HCT116 (cell line): ENCODE results near the gene RPL18. TPM values are rescaled to one million over a fixed set of nuclear protein-coding genes. Genes with fewer than 3 reads are reported as not detected.

Experiments
- ATAC-seq: fragments of 200-7000 bp; cut with Tn5 transposase; 2 replicates; pipeline ENCODE4 v1.9.1; 2020; ENCODE audit warnings: mild to moderate bottlenecking, moderate library complexity
- Bru-seq: library from RNA; stranded (reverse); fragments of 400-500 nt; gene quantifications from one replicate; lab custom pipeline; 2021; lab: Mats Ljungman, UMichigan
- BruChase-seq, 2 experiments: library from RNA; stranded (reverse); fragments of 400-500 nt; gene quantifications; one replicate each; lab custom pipeline; 2021; lab: Mats Ljungman, UMichigan
- BruUV-seq: library from RNA; stranded (reverse); fragments of 400-500 nt; replicated peaks from 2 replicates; lab custom pipeline; 2021; lab: Mats Ljungman, UMichigan
- CTCF ChIA-PET: fragments of 300-600 bp; sonication (Branson Sonifier 250); formaldehyde crosslinking; loops from one replicate; lab custom pipeline; 2021; ENCODE audit warnings: antibody characterized with exemption; lab: Charles Lee
- POLR2A ChIA-PET: fragments of 300-600, 350-600 bp; sonication (Branson Sonifier 250); formaldehyde crosslinking; loops from one replicate; lab custom pipeline; 2021; ENCODE audit warnings: antibody characterized with exemption; lab: Charles Lee
- RAD21 ChIA-PET, 2 experiments: fragments of 300-600 bp; sonication (Branson Sonifier 250); formaldehyde crosslinking; loops; one replicate each; lab custom pipeline; 2023; ENCODE audit warnings: low total read pairs in 2 of 2; ENCODE audit not compliant: uncharacterized antibody in 2 of 2, unreplicated experiment in 2 of 2, low non-redundant PET in 1 of 2; lab: Charles Lee
- DNase-seq: peaks from one replicate; pipeline ENCODE4 v3.0.0-alpha.2; 2010; ENCODE audit warnings: low read depth, low spot score
- H2AFZ ChIP-seq: fragments of 200-600 bp; shearing (Covaris generic), sonication (generic); 2 replicates; pipeline ENCODE4 v1.6.1; 2017; ENCODE audit warnings: low read depth, mixed run types, mixed read lengths, antibody characterized with exemption, low read length; ENCODE audit not compliant: poor library complexity, severe bottlenecking
- H3K27ac ChIP-seq: 2 replicates; pipeline ENCODE4 v1.5.1; 2012; ENCODE audit warnings: low read depth, low read length
- H3K27me3 ChIP-seq: fragments of 200-600 bp; sonication (generic); 2 replicates; pipeline ENCODE4 v1.6.1; 2016; ENCODE audit warnings: mixed run types, low read length, mixed read lengths; ENCODE audit not compliant: insufficient read depth
- H3K36me3 ChIP-seq, 2 experiments: fragments of 200-500 bp in 1 of 2; fragments of 200-600 bp in 1 of 2; sonication (Bioruptor generic) in 1 of 2; sonication (generic) in 1 of 2; 2 replicates each; pipeline versions ENCODE4 v1.5.1 to v1.6.1; 2014 to 2016; ENCODE audit warnings: low read length in 2 of 2, inconsistent platforms in 1 of 2, mixed read lengths in 1 of 2, mixed run types in 1 of 2; ENCODE audit not compliant: insufficient read depth in 2 of 2, control insufficient read depth in 1 of 2
- H3K4me1 ChIP-seq, 2 experiments: fragments of 200-600 bp in 1 of 2; sonication (generic) in 1 of 2; 2 replicates each; pipeline versions ENCODE4 v1.5.1 to v1.6.1; 2012 to 2017; ENCODE audit warnings: low read length in 2 of 2, inconsistent platforms in 1 of 2, mild to moderate bottlenecking in 1 of 2, mixed read lengths in 1 of 2, mixed run types in 1 of 2, moderate library complexity in 1 of 2; ENCODE audit not compliant: insufficient read depth in 2 of 2, control insufficient read depth in 1 of 2
- H3K4me2 ChIP-seq: fragments of 200-600 bp; sonication (generic); 2 replicates; pipeline ENCODE4 v1.6.1; 2017; ENCODE audit warnings: mixed run types, low read length, mixed read lengths
- H3K4me3 ChIP-seq, 2 experiments: fragments of 200-600 bp in 1 of 2; sonication (generic) in 1 of 2; replicated peaks in 1 of 2; 2 replicates each; pipeline ENCODE4 v1.5.1; 2011 to 2016; ENCODE audit warnings: low read length in 2 of 2, control low read depth in 1 of 2, low read depth in 1 of 2, mild to moderate bottlenecking in 1 of 2, mixed read lengths in 1 of 2, mixed run types in 1 of 2
- H3K79me2 ChIP-seq: fragments of 200-600 bp; sonication (generic); 2 replicates; pipeline ENCODE4 v1.6.1; 2017; ENCODE audit warnings: mild to moderate bottlenecking, mixed run types, low read length, moderate library complexity, mixed read lengths; ENCODE audit not compliant: insufficient read depth
- H3K9ac ChIP-seq: fragments of 200-600 bp; sonication (generic); 2 replicates; pipeline ENCODE4 v1.6.1; 2016; ENCODE audit warnings: low read length, mixed read lengths
- H3K9me2 ChIP-seq: fragments of 200-600 bp; sonication (generic), shearing (Covaris generic); 2 replicates; pipeline ENCODE4 v1.6.1; 2017; ENCODE audit warnings: mixed run types, mild to moderate bottlenecking, moderate library complexity; ENCODE audit not compliant: insufficient read depth
- H3K9me3 ChIP-seq, 2 experiments: fragments of 200-500 bp in 1 of 2; fragments of 200-600 bp in 1 of 2; sonication (Bioruptor generic) in 1 of 2; sonication (generic) in 1 of 2; 2 replicates each; pipeline ENCODE4 v1.6.1; 2014 to 2017; ENCODE audit warnings: low read length in 2 of 2, mixed read lengths in 2 of 2, inconsistent platforms in 1 of 2, low read depth in 1 of 2, mild to moderate bottlenecking in 1 of 2, mixed run types in 1 of 2, moderate library complexity in 1 of 2; ENCODE audit not compliant: control insufficient read depth in 1 of 2, insufficient read depth in 1 of 2
- H4K20me1 ChIP-seq: fragments of 200-600 bp; sonication (generic), shearing (Covaris generic); 2 replicates; pipeline ENCODE4 v1.6.1; 2017; ENCODE audit warnings: mixed run types, mild to moderate bottlenecking, moderate library complexity; ENCODE audit not compliant: insufficient read depth
- CBX3 ChIP-seq: IDR thresholded peaks from 2 replicates; pipeline ENCODE4 v1.6.1; 2012; ENCODE audit warnings: low read depth
- CEBPB ChIP-seq: IDR thresholded peaks from 2 replicates; pipeline ENCODE4 v1.6.1; 2012; ENCODE audit warnings: low read depth
- EGR1 ChIP-seq: IDR thresholded peaks from 2 replicates; pipeline ENCODE4 v1.6.1; 2012; ENCODE audit warnings: low read depth
- ELF1 ChIP-seq: IDR thresholded peaks from 2 replicates; pipeline ENCODE4 v1.6.1; 2012; ENCODE audit warnings: low read depth, borderline replicate concordance
- EZH2 ChIP-seq: fragments of 200-600 bp; sonication (generic); IDR thresholded peaks from 2 replicates; pipeline ENCODE4 v1.6.1; 2017; ENCODE audit warnings: antibody characterized with exemption, mixed run types
- EZH2phosphoT487 ChIP-seq: fragments of 200-600 bp; IDR thresholded peaks from 2 replicates; pipeline ENCODE4 v1.6.1; 2018; ENCODE audit warnings: antibody characterized with exemption, borderline replicate concordance
- FOSL1 ChIP-seq: IDR thresholded peaks from 2 replicates; pipeline ENCODE4 v1.6.1; 2012; ENCODE audit warnings: low read depth
- JUND ChIP-seq: IDR thresholded peaks from 2 replicates; pipeline ENCODE4 v1.6.1; 2012
- POLR2A ChIP-seq: IDR thresholded peaks from 2 replicates; pipeline ENCODE4 v1.7.0; 2011; ENCODE audit warnings: borderline replicate concordance; ENCODE audit not compliant: insufficient read depth, insufficient read length; ENCODE audit errors: extremely low read depth
- RAD21 ChIP-seq: IDR thresholded peaks from 2 replicates; pipeline ENCODE4 v1.6.1; 2012; ENCODE audit warnings: low read depth, mild to moderate bottlenecking
- SIN3A ChIP-seq: IDR thresholded peaks from 2 replicates; pipeline ENCODE4 v1.6.1; 2012; ENCODE audit warnings: low read depth
- SP1 ChIP-seq: IDR thresholded peaks from 2 replicates; pipeline ENCODE4 v1.6.1; 2012; ENCODE audit warnings: low read depth
- SRF ChIP-seq: IDR thresholded peaks from 2 replicates; pipeline ENCODE4 v1.6.1; 2012; ENCODE audit warnings: low read depth
- TCF7L2 ChIP-seq: IDR thresholded peaks from 2 replicates; pipeline ENCODE4 v1.7.0; 2011; ENCODE audit warnings: borderline replicate concordance, inconsistent platforms; ENCODE audit not compliant: insufficient read depth, insufficient read length; ENCODE audit errors: extremely low read depth
- YY1 ChIP-seq: IDR thresholded peaks from 2 replicates; pipeline ENCODE4 v1.6.1; 2011; ENCODE audit warnings: low read length, low read depth, moderate library complexity, mild to moderate bottlenecking; ENCODE audit not compliant: insufficient replicate concordance; ENCODE audit errors: extremely low read depth
- ZNF274 ChIP-seq: fragments of 200-500 bp; sonication (Bioruptor generic); IDR thresholded peaks from 2 replicates; pipeline ENCODE4 v1.6.1; 2014; ENCODE audit warnings: mild to moderate bottlenecking, low read depth, low read length, inconsistent platforms
- intact Hi-C: fragments of 100-400 bp; cut with micrococcal nuclease; formaldehyde crosslinking; loops from 2 replicates; pipeline ENCODE4 v1.10.0; 2022
- long read RNA-seq: library from polyadenylated mRNA; unstranded; transcript quantifications from one replicate; pipeline ENCODE4 v2.0.0, GENCODE V29; 2021; ENCODE audit not compliant: unreplicated experiment
- polyA plus RNA-seq: library from polyadenylated mRNA; unstranded; fragments of >200 nt; gene quantifications from 2 replicates; pipeline ENCODE4 v1.2.1, GENCODE V29; 2012; ENCODE audit warnings: missing spikeins
- total RNA-seq: library from RNA; stranded (reverse); gene quantifications from one replicate; pipeline ENCODE4 v1.2.1, GENCODE V29; 2021; ENCODE audit not compliant: unreplicated experiment
- TF ChIP-seq, protein P1 (sequence below): IDR thresholded peaks from 2 replicates; pipeline ENCODE4 v1.6.1; 2012
- TF ChIP-seq, protein P2 (sequence below): IDR thresholded peaks from 2 replicates; pipeline ENCODE4 v1.6.1; 2012
- TF ChIP-seq, protein P3 (sequence below), 3 experiments: fragments of 200-600 bp in 1 of 3; sonication (generic) in 1 of 3; IDR thresholded peaks in 2 of 3; conservative IDR thresholded peaks in 1 of 3; 2 replicates each; pipeline ENCODE4 v1.5.1; 2012 to 2017; ENCODE audit warnings: low read depth in 2 of 3, low read length in 2 of 3, antibody characterized with exemption in 1 of 3, borderline replicate concordance in 1 of 3, control low read depth in 1 of 3, mild to moderate bottlenecking in 1 of 3, mixed read lengths in 1 of 3, mixed run types in 1 of 3, moderate library complexity in 1 of 3; ENCODE audit not compliant: insufficient read depth in 1 of 3

RPL18 gene
- total RNA-seq (2,006 TPM), Bru-seq, nascent RNA (percentile 99 among the genes with signal in this experiment), BruChase-seq, experiment 1, labeled RNA remaining after a 6-hour chase (percentile 99 among the genes with signal in this experiment), BruChase-seq, experiment 2, labeled RNA remaining after a 2-hour chase (percentile 98 among the genes with signal in this experiment)
- 3,599 and 4,255 TPM in 2 replicates for polyA plus RNA-seq
- long read RNA-seq, transcript RPL18-201 (6 exons, 612 nt): minor isoform, 25 of 419 reads
- long read RNA-seq, transcript RPL18-207 (2 exons, 666 nt): minor isoform, 13 of 419 reads
- long read RNA-seq, transcript RPL18-208 (7 exons, 1,004 nt): major isoform, 245 of 419 reads
- long read RNA-seq, partial matches to known transcripts: 129 of 419 reads
- long read RNA-seq, other reads (novel, unspliced or antisense): 3 of 419 reads

DNA sequence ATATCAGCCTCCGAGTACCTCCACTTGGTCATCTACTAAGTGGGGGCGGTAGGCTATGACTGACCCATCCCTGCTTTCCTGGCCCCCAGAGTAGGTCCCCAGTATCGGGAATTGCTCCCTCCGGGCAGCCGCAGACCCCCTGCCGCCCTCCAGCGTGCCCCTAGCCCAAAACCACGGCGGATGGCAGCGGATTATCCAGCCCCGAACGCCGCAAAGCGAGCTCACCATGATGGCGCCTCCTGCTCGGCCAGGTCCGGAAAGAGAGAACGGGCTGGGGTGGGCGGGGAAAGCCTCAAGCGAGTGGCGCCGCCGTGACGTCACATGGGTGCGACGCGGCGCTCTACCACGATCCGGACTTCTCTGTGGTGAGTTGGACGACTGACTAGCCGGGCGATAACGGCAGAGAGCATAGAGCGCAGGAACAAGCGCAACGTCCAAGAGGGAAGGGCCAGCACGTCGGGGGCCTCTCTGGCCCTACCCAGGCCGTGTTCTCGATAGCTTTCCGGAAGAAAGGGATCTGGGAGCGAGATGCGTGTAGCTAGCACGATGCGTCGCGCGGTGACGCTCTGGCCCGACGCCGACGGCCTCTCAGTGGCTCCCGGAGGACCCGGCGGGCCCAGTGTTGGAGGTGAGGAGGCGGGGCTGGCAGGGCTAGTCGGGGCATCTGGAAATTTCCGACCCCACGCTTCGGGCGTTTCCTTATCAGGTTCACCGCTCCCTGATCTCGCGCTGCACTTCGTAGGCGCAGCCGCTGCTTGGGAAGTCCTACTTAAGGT is at the start of gene RPL18, which contains the start of gene SPHK2:
Gene RPL18, minus strand, starts transcription at position 263 of the 776 bp plus-strand sequence. Its CDS starts 35 bp downstream, at position 228.
Gene SPHK2, plus strand, starts transcription at position 591 of the 776 bp plus-strand sequence. CDS start 1,009 bp downstream, outside the sequence.
- H3K4me1 ChIP-seq: peaks cover 38 to 56% of the 10 kb centered on the region in 2 experiments
- H3K4me2 ChIP-seq: peak within 1 kb of the TSS; percentile 87
- H3K27ac ChIP-seq: peak within 1 kb of the TSS; percentile 86
- ATAC-seq (peak; percentile 78), DNase-seq (peak; percentile 99)
- peak within 1 kb of the TSS; percentile 99 for H3K9ac ChIP-seq
- BruUV-seq: no TSS peak
- no peaks in the 10 kb centered on the region for H3K9me3 ChIP-seq
- CTCF ChIA-PET: interaction anchor here (0.6 to 1.3 kb wide), 10 partner anchors 9 to 1429 kb away, joined by 3 to 9 read pairs (median 4); partner anchors contain the start of gene CA11
- peak within 1 kb of the TSS; percentile 56 to 93 for H3K4me3 ChIP-seq
- intact Hi-C loops: no loop called here
- H3K79me2 ChIP-seq: peaks cover 55% of the 10 kb centered on the region
- no peak within 1 kb of the TSS for H2AFZ ChIP-seq
- H3K9me2 ChIP-seq: no peaks in the 10 kb centered on the region
- peaks cover 34% of the 10 kb centered on the region; the same call in 1 of the 2 replicates for H4K20me1 ChIP-seq
- POLR2A ChIA-PET: interaction anchor here (0.6 to 2.4 kb wide), 34 partner anchors 9 to 374 kb away, joined by 3 to 31 read pairs (median 5); partner anchors contain the start of genes CA11, DBP, GYS1 and KDELR1
- RAD21 ChIA-PET: interaction anchor here in 1 of 2 experiments (0.7 to 1.0 kb wide), 3 partner anchors 11 to 117 kb away, joined by 3 read pairs; no protein-coding TSS in a partner anchor
- peaks cover 20 to 37% of the 10 kb centered on the region in 2 experiments for H3K36me3 ChIP-seq
- H3K27me3 ChIP-seq: no peaks in the 10 kb centered on the region
- TF ChIP-seq CEBPB (no peak), EZH2phosphoT487 (no peak), FOSL1 (no peak), TCF7L2 (no peak), EGR1 (peak; percentile 42; the same call in 1 of the 2 replicates), EZH2 (no peak), SIN3A (peak; percentile 69), YY1 (peak; percentile 74), POLR2A (peak; percentile 86), SP1 (peak; percentile 83), ZNF274 (no peak), CBX3 (peak; percentile 95), JUND (no peak), RAD21 (no peak), ELF1 (peak; percentile 97; the same call in 1 of the 2 replicates), SRF (peak; percentile 97)
- TF ChIP-seq, protein P1, sequence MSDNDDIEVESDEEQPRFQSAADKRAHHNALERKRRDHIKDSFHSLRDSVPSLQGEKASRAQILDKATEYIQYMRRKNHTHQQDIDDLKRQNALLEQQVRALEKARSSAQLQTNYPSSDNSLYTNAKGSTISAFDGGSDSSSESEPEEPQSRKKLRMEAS: peak; percentile 95
- TF ChIP-seq, protein P2, sequence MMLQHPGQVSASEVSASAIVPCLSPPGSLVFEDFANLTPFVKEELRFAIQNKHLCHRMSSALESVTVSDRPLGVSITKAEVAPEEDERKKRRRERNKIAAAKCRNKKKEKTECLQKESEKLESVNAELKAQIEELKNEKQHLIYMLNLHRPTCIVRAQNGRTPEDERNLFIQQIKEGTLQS: no peak
- TF ChIP-seq, protein P3, sequence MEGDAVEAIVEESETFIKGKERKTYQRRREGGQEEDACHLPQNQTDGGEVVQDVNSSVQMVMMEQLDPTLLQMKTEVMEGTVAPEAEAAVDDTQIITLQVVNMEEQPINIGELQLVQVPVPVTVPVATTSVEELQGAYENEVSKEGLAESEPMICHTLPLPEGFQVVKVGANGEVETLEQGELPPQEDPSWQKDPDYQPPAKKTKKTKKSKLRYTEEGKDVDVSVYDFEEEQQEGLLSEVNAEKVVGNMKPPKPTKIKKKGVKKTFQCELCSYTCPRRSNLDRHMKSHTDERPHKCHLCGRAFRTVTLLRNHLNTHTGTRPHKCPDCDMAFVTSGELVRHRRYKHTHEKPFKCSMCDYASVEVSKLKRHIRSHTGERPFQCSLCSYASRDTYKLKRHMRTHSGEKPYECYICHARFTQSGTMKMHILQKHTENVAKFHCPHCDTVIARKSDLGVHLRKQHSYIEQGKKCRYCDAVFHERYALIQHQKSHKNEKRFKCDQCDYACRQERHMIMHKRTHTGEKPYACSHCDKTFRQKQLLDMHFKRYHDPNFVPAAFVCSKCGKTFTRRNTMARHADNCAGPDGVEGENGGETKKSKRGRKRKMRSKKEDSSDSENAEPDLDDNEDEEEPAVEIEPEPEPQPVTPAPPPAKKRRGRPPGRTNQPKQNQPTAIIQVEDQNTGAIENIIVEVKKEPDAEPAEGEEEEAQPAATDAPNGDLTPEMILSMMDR (IDR thresholded peaks at IDR 0.05 in 2 of 3, conservative IDR thresholded peaks at IDR 0.05 in 1 of 3; ENCODE audit: borderline replicate concordance in 1 of 3, insufficient read depth in 1 of 3, low read depth in 2 of 3, low read length in 2 of 3): no peak
